Measurements from ENCODE around the gene NPY5R. TPM values are rescaled to one million over a fixed set of nuclear protein-coding genes. Genes with fewer than 3 reads are reported as not detected.

Gene NPY5R
- total RNA-seq, 4 donors from 2014 or later: 0.35 to 0.40 TPM; not detected in 2

DNA sequence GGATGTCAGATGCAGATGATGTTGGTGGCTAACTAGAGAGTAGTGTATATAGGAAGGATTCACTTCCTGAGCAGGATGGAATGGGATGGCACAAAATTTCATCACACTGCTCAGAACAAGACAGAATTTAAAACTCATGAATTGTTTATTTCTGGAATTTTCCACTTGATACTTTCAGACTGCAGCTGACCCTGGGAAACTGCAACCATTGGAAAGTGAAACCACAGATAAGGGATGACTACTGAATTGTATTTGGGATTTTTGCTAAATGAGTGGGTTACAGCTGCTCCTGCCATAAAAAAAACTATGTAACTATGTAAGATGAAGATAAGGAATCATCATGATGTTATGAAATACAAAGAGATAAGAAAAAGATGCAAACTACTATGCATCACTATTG, 51.4 kb downstream of the NPY5R start:
- Histone ChIP-seq H3K27me3 (no peaks in the 10 kb centered on the region), H3K4me1 (no peaks in the 10 kb centered on the region), H3K27ac (no peak overlapping the region), H3K9me3 (no peaks in the 10 kb centered on the region), H3K4me3 (no peak overlapping the region), H3K36me3 (no peaks in the 10 kb centered on the region)
- no peak for TF ChIP-seq POLR2A (IDR thresholded peaks at IDR 0.05)
- TF ChIP-seq CTCF (IDR thresholded peaks at IDR 0.05): no peak
- intact Hi-C loops (cut with DNase I; ENCODE audit: low total_unique reads): no loop called here
- DNase-seq: no peak

DNA sequence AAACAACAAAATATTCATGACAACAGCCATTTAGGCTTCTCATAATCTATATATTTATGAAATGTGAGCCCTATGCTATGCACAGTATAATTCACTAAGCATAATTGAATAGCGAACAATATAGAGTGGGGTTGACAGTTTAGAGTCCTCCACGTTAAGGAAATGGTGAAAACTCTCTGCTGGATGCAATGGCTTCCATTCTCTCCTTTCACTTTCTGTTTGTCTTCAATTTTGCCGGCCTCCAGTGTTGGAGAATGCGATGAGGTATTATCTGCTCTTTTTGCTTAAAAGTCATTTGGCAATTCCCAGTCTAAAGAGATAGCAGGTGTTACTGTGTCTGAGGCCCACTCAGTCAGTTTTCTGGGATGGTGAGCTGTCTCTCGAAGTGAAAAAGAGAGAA, 52.1 kb downstream of the NPY5R start:
- Histone ChIP-seq H3K27me3 (no peaks in the 10 kb centered on the region), H3K4me3 (no peak overlapping the region), H3K36me3 (no peaks in the 10 kb centered on the region), H3K4me1 (no peaks in the 10 kb centered on the region), H3K27ac (no peak overlapping the region), H3K9me3 (no peaks in the 10 kb centered on the region)
- no peak for DNase-seq
- intact Hi-C loops (cut with DNase I; ENCODE audit: low total_unique reads): no loop called here
- no peak for TF ChIP-seq CTCF (IDR thresholded peaks at IDR 0.05)
- no peak for TF ChIP-seq POLR2A (IDR thresholded peaks at IDR 0.05)

DNA sequence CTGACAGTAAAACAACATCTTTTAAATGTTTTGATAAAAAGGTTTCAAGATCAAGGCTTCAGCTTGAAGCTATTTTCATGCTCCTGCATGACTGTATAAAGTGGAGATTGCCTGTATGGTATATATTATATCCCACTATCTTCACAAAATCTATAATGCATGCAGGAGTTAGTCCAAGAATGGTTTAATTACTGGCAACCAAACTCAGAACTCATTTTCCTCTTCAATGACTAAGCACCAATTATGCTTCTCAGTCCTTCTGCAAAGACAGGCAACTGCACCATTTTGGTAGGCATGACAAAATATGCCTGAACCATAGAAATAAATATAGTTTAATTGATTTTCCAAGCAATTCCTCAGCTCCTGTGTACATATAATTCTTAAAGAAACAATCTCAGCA, 54.5 kb downstream of the NPY5R start:
- H3K27me3 ChIP-seq: no peaks in the 10 kb centered on the region
- TF ChIP-seq CTCF (IDR thresholded peaks at IDR 0.05) (no peak), POLR2A (IDR thresholded peaks at IDR 0.05) (no peak)
- H3K4me3 ChIP-seq: no peak overlapping the region
- H3K27ac ChIP-seq: no peak overlapping the region
- H3K9me3 ChIP-seq: no peaks in the 10 kb centered on the region
- no peak for DNase-seq
- intact Hi-C loops (cut with DNase I; ENCODE audit: low total_unique reads): no loop called here
- no peaks in the 10 kb centered on the region for H3K36me3 ChIP-seq
- H3K4me1 ChIP-seq: no peaks in the 10 kb centered on the region

DNA sequence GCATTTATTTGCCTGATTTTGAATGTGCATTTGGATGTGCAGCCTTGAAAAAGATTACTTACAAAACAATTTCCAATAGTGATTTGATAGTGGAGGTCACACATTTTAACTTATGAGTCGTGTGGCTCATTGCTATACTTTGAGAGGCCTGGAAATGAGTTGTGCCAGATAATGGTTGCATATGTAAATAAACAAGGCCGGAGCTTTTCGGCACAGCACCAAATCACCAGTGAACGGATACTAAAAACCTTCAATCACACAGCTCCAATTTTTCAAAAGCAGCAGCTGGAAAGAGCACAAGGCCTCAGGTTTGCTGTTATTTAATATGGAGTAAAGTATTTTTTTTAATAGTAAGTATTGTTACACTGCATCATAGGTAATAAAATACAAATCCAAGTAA, 57.2 kb downstream of the NPY5R start:
- H3K27me3 ChIP-seq: no peaks in the 10 kb centered on the region
- DNase-seq: no peak
- no peaks in the 10 kb centered on the region for H3K36me3 ChIP-seq
- H3K9me3 ChIP-seq: no peaks in the 10 kb centered on the region
- intact Hi-C loops (cut with DNase I; ENCODE audit: low total_unique reads): no loop called here
- H3K4me3 ChIP-seq: no peak overlapping the region
- no peaks in the 10 kb centered on the region for H3K4me1 ChIP-seq
- H3K27ac ChIP-seq: no peak overlapping the region
- TF ChIP-seq POLR2A (IDR thresholded peaks at IDR 0.05) (no peak), CTCF (IDR thresholded peaks at IDR 0.05) (no peak)

Other genes with a start within 250 kb of the NPY5R start
- 10 to 100 TPM; 14.9 to 34.8 (median 25.3) TPM for gene NAF1, start 177.0 kb upstream of the NPY5R start, total RNA-seq
- gene NPY1R, start 11.3 kb upstream of the NPY5R start, total RNA-seq: 10 to 100 TPM in 2 of 4 donors, 1 to 10 TPM in 2; 5.9 to 26.8 (median 8.7) TPM
- gene TKTL2, start 129.9 kb downstream of the NPY5R start, total RNA-seq: under 1 TPM in 1 of 4 donors, not detected in 3; 0.07 TPM
- gene TMA16, start 150.8 kb downstream of the NPY5R start, total RNA-seq: 10 to 100 TPM; 11.2 to 49.6 (median 33.4) TPM